Naive thymus-derived CD4-positive, alpha-beta T cell (primary cell): ENCODE measurements around the gene AKT3. TPM values are rescaled to one million over a fixed set of nuclear protein-coding genes. Genes with fewer than 3 reads are reported as not detected.

Source experiments
- ATAC-seq: fragments of 150-1000 bp; cut with Tn5 transposase; 2 replicates; pipeline ENCODE4 v1.10.0; 2021; ENCODE audit warnings: mild to moderate bottlenecking, moderate library complexity
- CTCF ChIA-PET: fragments of 350-600 bp; sonication (Branson Sonifier 250); formaldehyde crosslinking; loops from one replicate; lab custom pipeline; 2021; ENCODE audit warnings: antibody characterized with exemption; lab: Charles Lee
- POLR2A ChIA-PET: fragments of 350-600 bp; sonication (Branson Sonifier 250); formaldehyde crosslinking; loops from one replicate; lab custom pipeline; 2021; ENCODE audit warnings: antibody characterized with exemption, inconsistent platforms; lab: Charles Lee
- DNase-seq, 9 donors: peaks; one replicate each; pipeline versions ENCODE4 v3.0.0 to v3.0.0-alpha.2; 2020 to 2022; ENCODE audit warnings: mixed read lengths in 1 of 9
- H3K27ac ChIP-seq: one replicate; pipeline ENCODE4 v1.7.0; 2013; ENCODE audit warnings: mild to moderate bottlenecking, low read depth, low read length, moderate library complexity
- H3K27me3 ChIP-seq, 2 donors: one replicate each; pipeline ENCODE4 v1.7.0; 2013; ENCODE audit warnings: low read length in 2 of 2, mild to moderate bottlenecking in 2 of 2, moderate library complexity in 2 of 2; ENCODE audit not compliant: control insufficient read depth in 2 of 2, insufficient read depth in 2 of 2
- H3K36me3 ChIP-seq, 3 experiments: 1 replicate in 2 of 3; 2 replicates in 1 of 3; pipeline ENCODE4 v1.7.0; 2013; ENCODE audit warnings: low read length in 3 of 3, mild to moderate bottlenecking in 3 of 3, moderate library complexity in 1 of 3; ENCODE audit not compliant: insufficient read depth in 3 of 3, control insufficient read depth in 2 of 3
- H3K4me1 ChIP-seq, 2 donors: one replicate each; pipeline ENCODE4 v1.7.0; 2013; ENCODE audit warnings: low read length in 2 of 2, mild to moderate bottlenecking in 2 of 2, moderate library complexity in 1 of 2; ENCODE audit not compliant: control insufficient read depth in 2 of 2, insufficient read depth in 2 of 2
- H3K4me3 ChIP-seq: 2 replicates; pipeline ENCODE4 v1.7.0; 2013; ENCODE audit warnings: mild to moderate bottlenecking, low read length
- H3K9me3 ChIP-seq, 3 experiments: 1 replicate in 2 of 3; 2 replicates in 1 of 3; pipeline ENCODE4 v1.7.0; 2013; ENCODE audit warnings: low read length in 3 of 3; ENCODE audit not compliant: control insufficient read depth in 2 of 3
- H3K27ac Mint-ChIP-seq, 9 donors: one replicate each; pipeline ENCODE4 v1.8.0; 2020 to 2022; ENCODE audit warnings: mixed read lengths in 9 of 9, mild to moderate bottlenecking in 8 of 9, moderate library complexity in 5 of 9, inconsistent platforms in 2 of 9
- H3K27me3 Mint-ChIP-seq, 5 donors: one replicate each; pipeline ENCODE4 v1.8.0; 2021 to 2022; ENCODE audit warnings: mixed read lengths in 5 of 5, mild to moderate bottlenecking in 1 of 5
- H3K36me3 Mint-ChIP-seq, 5 donors: one replicate each; pipeline ENCODE4 v1.8.0; 2020 to 2022; ENCODE audit warnings: mixed read lengths in 5 of 5, mild to moderate bottlenecking in 3 of 5, inconsistent platforms in 1 of 5
- H3K4me1 Mint-ChIP-seq, 7 donors: one replicate each; pipeline ENCODE4 v1.8.0; 2020 to 2022; ENCODE audit warnings: mixed read lengths in 7 of 7, mild to moderate bottlenecking in 3 of 7, inconsistent platforms in 1 of 7
- H3K4me3 Mint-ChIP-seq, 10 donors: one replicate each; pipeline ENCODE4 v1.8.0; 2020 to 2022; ENCODE audit warnings: mild to moderate bottlenecking in 10 of 10, mixed read lengths in 10 of 10, moderate library complexity in 6 of 10, inconsistent platforms in 2 of 10
- H3K9me3 Mint-ChIP-seq, 11 donors: one replicate each; pipeline ENCODE4 v1.8.0; 2020 to 2022; ENCODE audit warnings: mixed read lengths in 11 of 11, mild to moderate bottlenecking in 4 of 11, inconsistent platforms in 1 of 11, moderate library complexity in 1 of 11
- intact Hi-C, 2 donors: fragments of 100-400 bp; cut with micrococcal nuclease; formaldehyde crosslinking; loops; one replicate each; pipeline ENCODE4 v1.15.1; 2023
- polyA plus RNA-seq, 2 donors: library from polyadenylated mRNA; unstranded; fragments of 300-500 nt; fragmentation: Illumina TruSeq; gene quantifications; one replicate each; pipeline ENCODE4 v1.2.3, GENCODE V29; 2021
- total RNA-seq, 6 experiments: library from RNA in 5 of 6; stranded (reverse) in 5 of 6; gene quantifications; 1 replicate in 5 of 6; 2 replicates in 1 of 6; pipeline ENCODE4 v1.2.3 and lab custom pipeline; 2021 to 2026

Gene AKT3
- total and polyA plus RNA-seq, 7 experiments from 2014 or later, result 1.6 to 123 (median 69.4) TPM

DNA sequence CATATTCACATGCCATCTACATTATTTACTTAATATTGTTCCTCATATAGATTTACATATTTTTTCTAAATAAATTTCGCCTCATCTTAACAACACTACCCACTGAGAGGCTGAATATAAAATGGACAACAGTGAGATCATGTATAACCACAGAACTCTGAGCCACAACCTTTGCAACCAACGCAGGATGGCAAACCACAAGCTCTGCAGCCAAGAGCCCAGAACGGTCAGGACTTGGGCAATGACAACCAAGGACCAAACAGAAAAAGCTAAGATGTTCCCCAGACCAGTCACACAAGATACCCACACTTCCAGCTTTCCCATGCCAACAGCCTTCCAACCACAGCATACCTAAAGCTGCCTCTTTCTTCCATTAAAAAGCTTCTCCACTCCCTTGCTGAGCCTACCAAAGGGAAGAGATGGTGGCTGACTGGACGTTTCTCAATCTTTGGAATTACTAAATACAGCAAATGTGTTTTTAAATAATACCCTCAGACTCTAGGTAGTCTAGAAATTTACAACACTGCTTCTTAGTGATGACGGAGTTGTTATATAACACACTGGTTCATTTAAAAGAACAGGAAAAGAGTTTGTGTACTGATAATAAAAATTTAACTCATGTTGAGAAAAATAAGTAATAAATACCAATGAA, 117.9 kb downstream of the AKT3 start:
- Mint-ChIP-seq H3K27ac (peak overlapping the region in 2 of 9 donors; percentile 17 to 26), H3K27me3 (no peaks in the 10 kb centered on the region), H3K4me3 (no peak overlapping the region), H3K4me1 (peaks cover 6 to 49% (median 38%) of the 10 kb centered on the region in 7 donors), H3K9me3 (peaks cover 0 to 6% (median 0%) of the 10 kb centered on the region in 11 donors), H3K36me3 (peaks cover 3 to 38% (median 24%) of the 10 kb centered on the region in 5 donors)
- ChIA-PET CTCF (no interaction called here), POLR2A (no interaction called here)
- Histone ChIP-seq H3K9me3 (no peaks in the 10 kb centered on the region), H3K4me1 (no peaks in the 10 kb centered on the region), H3K27ac (no peak overlapping the region), H3K27me3 (no peaks in the 10 kb centered on the region), H3K4me3 (no peak overlapping the region), H3K36me3 (no peaks in the 10 kb centered on the region)
- DNase-seq (no peak), ATAC-seq (peak; percentile 26)
- intact Hi-C loops, result no loop called here

DNA sequence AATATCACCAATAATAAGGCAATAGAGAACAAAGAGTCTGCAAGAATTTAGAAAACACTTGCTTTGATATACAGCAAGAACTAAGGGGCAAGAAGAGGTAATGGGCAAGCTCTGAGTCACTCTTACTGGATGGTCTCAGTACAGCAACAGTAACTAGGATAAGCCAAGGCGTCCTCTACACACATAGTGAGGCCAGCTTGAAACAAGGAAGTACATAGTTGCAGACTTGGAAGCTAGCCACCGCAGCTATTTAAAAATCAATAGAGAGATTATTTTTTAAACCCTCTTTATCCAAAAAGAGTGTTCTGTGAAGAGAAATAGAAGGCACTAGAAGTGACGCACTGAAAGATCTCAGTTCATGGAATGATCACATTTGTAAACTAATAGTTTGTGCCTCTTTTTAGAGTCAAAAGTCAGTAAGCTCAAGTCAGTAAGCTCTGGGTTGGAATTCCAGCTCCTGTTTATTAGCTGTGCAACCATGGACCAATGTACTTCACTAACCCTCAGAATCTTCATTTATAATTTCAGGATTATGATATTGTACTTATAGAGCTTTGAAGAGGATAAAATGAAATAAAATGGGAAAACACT, 118.6 kb downstream of the AKT3 start:
- POLR2A ChIA-PET, result no interaction called here
- H3K27ac ChIP-seq, result no peak overlapping the region
- peak; percentile 79 for ATAC-seq

DNA sequence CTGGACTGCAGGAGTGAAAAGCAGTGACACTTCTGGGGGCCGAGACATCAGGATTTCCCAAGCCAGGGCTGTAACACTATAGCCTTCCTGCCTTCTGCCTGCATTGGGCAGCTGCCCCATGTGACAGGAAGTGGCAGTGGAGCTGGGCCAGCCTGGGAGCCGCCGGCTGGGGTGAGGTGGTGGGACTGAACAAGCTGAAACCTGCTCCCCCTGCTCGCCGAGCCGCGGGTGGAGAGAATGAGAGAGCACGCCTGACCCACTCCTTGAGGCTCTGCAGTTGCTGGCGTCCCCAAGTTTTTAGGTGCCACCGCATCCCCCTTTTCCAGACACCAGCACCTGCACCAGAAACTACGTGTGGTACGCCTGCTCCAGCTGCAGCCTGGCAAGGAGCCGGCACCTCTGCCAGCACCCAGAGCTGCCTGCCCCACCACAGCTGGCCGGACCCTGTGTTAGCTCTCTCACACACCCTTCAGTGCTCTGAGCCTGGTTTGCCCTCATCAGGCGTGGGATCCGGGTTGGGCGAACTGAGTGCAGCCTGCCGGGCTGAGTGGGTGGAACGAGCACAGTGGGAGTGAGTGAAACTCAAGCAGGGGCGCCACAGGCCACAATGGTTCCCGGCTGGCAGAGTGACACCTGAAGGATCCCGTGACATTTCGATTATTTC, 119.4 kb downstream of the AKT3 start:
- H3K4me1 Mint-ChIP-seq, result peaks cover 3 to 49% (median 47%) of the 10 kb centered on the region in 7 donors
- H3K9me3 Mint-ChIP-seq, result peaks cover 0 to 6% (median 0%) of the 10 kb centered on the region in 11 donors
- no peak for ATAC-seq
- intact Hi-C loops, result no loop called here
- CTCF ChIA-PET, result interaction anchor here (0.6 kb wide), 2 partner anchors 10 to 1053 kb away, joined by 3 to 4 read pairs; no protein-coding TSS in a partner anchor
- no peaks in the 10 kb centered on the region for H3K36me3 ChIP-seq
- DNase-seq, result no peak
- H3K4me3 Mint-ChIP-seq, result no peak overlapping the region
- H3K27me3 Mint-ChIP-seq, result no peaks in the 10 kb centered on the region
- POLR2A ChIA-PET, result no interaction called here
- no peaks in the 10 kb centered on the region for H3K27me3 ChIP-seq
- H3K27ac ChIP-seq, result no peak overlapping the region
- H3K4me1 ChIP-seq, result no peaks in the 10 kb centered on the region
- H3K4me3 ChIP-seq, result no peak overlapping the region
- no peaks in the 10 kb centered on the region for H3K9me3 ChIP-seq
- peaks cover 3 to 33% (median 24%) of the 10 kb centered on the region in 5 donors for H3K36me3 Mint-ChIP-seq
- no peak overlapping the region for H3K27ac Mint-ChIP-seq

More for the DNA sequence above, 118.6 kb downstream of the AKT3 start:
- intact Hi-C loops, result no loop called here
- Mint-ChIP-seq H3K4me3 (no peak overlapping the region), H3K36me3 (peaks cover 3 to 34% (median 24%) of the 10 kb centered on the region in 5 donors), H3K27ac (no peak overlapping the region), H3K9me3 (peaks cover 0 to 6% (median 0%) of the 10 kb centered on the region in 11 donors), H3K27me3 (no peaks in the 10 kb centered on the region), H3K4me1 (peaks cover 3 to 47% (median 39%) of the 10 kb centered on the region in 7 donors)
- DNase-seq, result no peak
- no peaks in the 10 kb centered on the region for H3K27me3 ChIP-seq
- no peak overlapping the region for H3K4me3 ChIP-seq
- no peaks in the 10 kb centered on the region for H3K9me3 ChIP-seq
- no peaks in the 10 kb centered on the region for H3K4me1 ChIP-seq
- CTCF ChIA-PET, result interaction anchor here (0.6 kb wide), 1 partner anchor 11 kb away, joined by 4 read pairs; no protein-coding TSS in a partner anchor
- no peaks in the 10 kb centered on the region for H3K36me3 ChIP-seq

DNA sequence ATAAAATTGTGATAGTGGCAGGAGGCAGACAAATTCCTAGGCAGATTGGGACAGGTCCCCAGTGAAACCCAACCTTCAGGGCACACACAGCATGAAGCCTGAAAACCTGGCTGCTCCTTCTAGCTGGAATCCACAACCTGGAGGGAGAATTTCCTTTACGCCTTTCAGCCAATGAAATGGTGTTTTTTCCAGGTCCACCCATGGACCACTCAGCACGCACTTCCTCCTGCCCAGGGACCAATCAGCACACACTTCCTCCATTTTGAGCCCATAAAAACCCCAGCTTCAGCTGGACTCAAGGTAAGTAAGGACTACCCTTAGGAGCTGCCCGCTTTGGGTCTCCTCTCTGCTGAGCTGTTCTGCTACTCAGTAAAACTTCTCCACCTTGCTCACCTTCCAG, 120.1 kb downstream of the AKT3 start:
- ChIA-PET POLR2A (no interaction called here), CTCF (no interaction called here)
- ATAC-seq (no peak), DNase-seq (no peak)
- no peaks in the 10 kb centered on the region for H3K4me1 ChIP-seq
- no peak overlapping the region for H3K4me3 ChIP-seq
- no peaks in the 10 kb centered on the region for H3K27me3 Mint-ChIP-seq
- no peak overlapping the region for H3K27ac Mint-ChIP-seq
- H3K4me1 Mint-ChIP-seq, result peaks cover 3 to 54% (median 49%) of the 10 kb centered on the region in 7 donors
- H3K36me3 Mint-ChIP-seq, result peaks cover 3 to 34% (median 24%) of the 10 kb centered on the region in 5 donors
- H3K4me3 Mint-ChIP-seq, result no peak overlapping the region
- H3K36me3 ChIP-seq, result no peaks in the 10 kb centered on the region
- H3K27ac ChIP-seq, result no peak overlapping the region
- no peaks in the 10 kb centered on the region for H3K9me3 ChIP-seq
- H3K9me3 Mint-ChIP-seq, result peaks cover 0 to 6% (median 0%) of the 10 kb centered on the region in 11 donors
- intact Hi-C loops, result loop anchor here in 1 of 2 donors (2.0 kb wide), 1 partner anchor 15 kb away; no protein-coding TSS in a partner anchor
- no peaks in the 10 kb centered on the region for H3K27me3 ChIP-seq

DNA sequence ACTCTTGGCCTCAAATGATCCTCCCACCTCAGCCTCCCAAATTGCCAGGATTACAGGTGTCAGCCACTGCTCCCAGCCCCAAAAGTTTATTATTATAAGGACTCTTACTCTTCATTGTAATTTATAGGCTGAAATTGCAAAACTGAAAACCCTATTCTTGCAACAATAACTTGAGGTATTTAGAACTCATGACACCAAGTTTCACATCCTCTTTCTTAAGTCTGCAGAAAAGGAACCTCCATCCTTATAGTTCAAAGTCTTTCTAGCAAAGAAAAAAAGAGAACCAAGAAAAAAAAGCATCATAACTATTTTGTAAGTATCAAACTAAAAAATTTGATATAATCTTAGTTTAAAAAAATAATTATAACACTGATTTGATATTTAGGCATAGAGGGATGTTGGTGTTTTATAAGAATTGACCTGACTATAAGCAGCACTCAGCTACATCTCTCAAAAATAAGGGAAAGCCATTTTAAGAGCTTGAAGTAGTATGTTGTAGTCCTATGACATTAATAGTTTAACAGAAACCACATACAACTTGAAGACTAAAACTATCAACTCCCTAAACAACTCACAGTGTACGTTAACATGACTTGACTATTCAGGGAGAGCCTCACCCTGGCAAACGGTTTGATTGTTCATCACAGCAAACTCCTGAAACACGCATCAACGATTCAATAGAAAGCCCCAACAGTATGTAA, 122.4 kb downstream of the AKT3 start:
- ChIA-PET POLR2A (no interaction called here), CTCF (interaction anchor here (1.3 kb wide), 1 partner anchor 9 kb away, joined by 4 read pairs; no protein-coding TSS in a partner anchor)
- H3K9me3 Mint-ChIP-seq, result peaks cover 0 to 6% (median 0%) of the 10 kb centered on the region in 11 donors
- DNase-seq (no peak), ATAC-seq (peak; percentile 61)
- H3K27ac Mint-ChIP-seq, result peak overlapping the region in 1 of 9 donors; percentile 69
- H3K4me1 Mint-ChIP-seq, result peaks cover 3 to 75% (median 61%) of the 10 kb centered on the region in 7 donors
- no peak overlapping the region for H3K4me3 ChIP-seq
- H3K27ac ChIP-seq, result no peak overlapping the region
- H3K27me3 ChIP-seq, result no peaks in the 10 kb centered on the region
- H3K36me3 Mint-ChIP-seq, result peaks cover 0 to 39% (median 24%) of the 10 kb centered on the region in 5 donors
- intact Hi-C loops, result loop anchor here in 1 of 2 donors (2.0 kb wide), 1 partner anchor 13 kb away; no protein-coding TSS in a partner anchor
- H3K9me3 ChIP-seq, result no peaks in the 10 kb centered on the region
- H3K4me1 ChIP-seq, result no peaks in the 10 kb centered on the region
- no peaks in the 10 kb centered on the region for H3K36me3 ChIP-seq
- no peaks in the 10 kb centered on the region for H3K27me3 Mint-ChIP-seq
- no peak overlapping the region for H3K4me3 Mint-ChIP-seq
